Panc1 (cell line): Measurements from ENCODE around the gene LRFN2. TPM values are rescaled to one million over a fixed set of nuclear protein-coding genes. Genes with fewer than 3 reads are reported as not detected.

Experiments used
- ATAC-seq: fragments of 200-7000 bp; cut with Tn5 transposase; 2 replicates; pipeline ENCODE4 v1.9.1; 2020; ENCODE audit warnings: mild to moderate bottlenecking, moderate library complexity
- BruUV-seq: library from RNA; stranded (reverse); fragments of 400-500 nt; replicated peaks from 2 replicates; lab custom pipeline; 2021; lab: Mats Ljungman, UMichigan
- CTCF ChIA-PET: fragments of 300-600 bp; sonication (Branson Sonifier 250); formaldehyde crosslinking; loops from one replicate; lab custom pipeline; 2022; ENCODE audit warnings: antibody characterized with exemption; lab: Charles Lee
- POLR2A ChIA-PET: fragments of 300-600 bp; sonication (Branson Sonifier 250); formaldehyde crosslinking; loops from one replicate; lab custom pipeline; 2022; ENCODE audit warnings: antibody characterized with exemption; lab: Charles Lee
- DNase-seq: peaks from one replicate; pipeline ENCODE4 v3.0.0-alpha.2; 2010; ENCODE audit warnings: low read depth, low spot score
- H3K27ac ChIP-seq: 2 replicates; pipeline ENCODE4 v1.5.1; 2011; ENCODE audit warnings: mild to moderate bottlenecking, low read length, inconsistent platforms
- H3K27me3 ChIP-seq: fragments of 200-500 bp; sonication (Bioruptor generic); 2 replicates; pipeline ENCODE4 v1.6.0; 2014; ENCODE audit warnings: low read length, inconsistent platforms; ENCODE audit not compliant: control insufficient read depth, insufficient read depth
- H3K36me3 ChIP-seq: fragments of 200-500 bp; sonication (Bioruptor generic); 2 replicates; pipeline ENCODE4 v1.5.1; 2014; ENCODE audit warnings: inconsistent platforms, mild to moderate bottlenecking, low read length, moderate library complexity; ENCODE audit not compliant: control insufficient read depth, insufficient read depth
- H3K4me1 ChIP-seq: 2 replicates; pipeline ENCODE4 v1.5.1; 2011; ENCODE audit warnings: inconsistent platforms, mild to moderate bottlenecking, low read length, moderate library complexity; ENCODE audit not compliant: control insufficient read depth, insufficient read depth
- H3K4me3 ChIP-seq, 2 experiments: 2 replicates each; pipeline ENCODE4 v1.5.1; 2011 to 2012; ENCODE audit warnings: low read depth in 2 of 2, low read length in 2 of 2, mild to moderate bottlenecking in 2 of 2, inconsistent platforms in 1 of 2, moderate library complexity in 1 of 2
- H3K9me3 ChIP-seq: fragments of 200-500 bp; sonication (Bioruptor generic); 2 replicates; pipeline ENCODE4 v1.5.1; 2014; ENCODE audit warnings: low read depth, mild to moderate bottlenecking, inconsistent platforms, low read length, moderate library complexity; ENCODE audit not compliant: control insufficient read depth, insufficient read depth
- CTCF ChIP-seq: fragments of 450-650 bp; IDR thresholded peaks from 2 replicates; pipeline ENCODE4 v1.5.1; 2017; ENCODE audit warnings: mild to moderate bottlenecking
- POLR2AphosphoS5 ChIP-seq: IDR thresholded peaks from 2 replicates; pipeline ENCODE4 v1.6.1; 2012; ENCODE audit warnings: mild to moderate bottlenecking, low read depth, low read length, moderate library complexity
- REST ChIP-seq, 2 experiments: IDR thresholded peaks; 2 replicates each; pipeline ENCODE4 v1.6.1; 2011 to 2012; ENCODE audit warnings: low read depth in 2 of 2, control low read depth in 1 of 2, low read length in 1 of 2, mild to moderate bottlenecking in 1 of 2, moderate library complexity in 1 of 2; ENCODE audit not compliant: insufficient read depth in 1 of 2
- SIN3A ChIP-seq: IDR thresholded peaks from 2 replicates; pipeline ENCODE4 v1.6.1; 2012; ENCODE audit warnings: low read depth, mild to moderate bottlenecking, low read length, moderate library complexity, borderline replicate concordance; ENCODE audit not compliant: insufficient read depth
- TCF7L2 ChIP-seq: IDR thresholded peaks from 2 replicates; pipeline ENCODE4 v1.6.1; 2011; ENCODE audit warnings: mild to moderate bottlenecking, low read depth, low read length, inconsistent platforms
- in situ Hi-C: cut with HindIII; loops from 2 replicates; pipeline ENCODE4 v1.10.0; 2016; ENCODE audit warnings: low sequenced_read_pairs, low pct_unique_long_range_greater_than_20kb
- intact Hi-C: fragments of 100-400 bp; cut with micrococcal nuclease; formaldehyde crosslinking; loops from one replicate; pipeline ENCODE4 v1.10.0; 2022; ENCODE audit not compliant: unreplicated experiment
- total RNA-seq: library from RNA; stranded (reverse); gene quantifications from one replicate; pipeline ENCODE4 v1.2.1, GENCODE V29; 2021; ENCODE audit not compliant: unreplicated experiment

LRFN2 gene
- total RNA-seq, 1 experiment from 2014 or later: 0.05 TPM

- Histone ChIP-seq H3K4me3 (no peak overlapping the region), H3K27me3 (no peaks in the 10 kb centered on the region), H3K36me3 (no peaks in the 10 kb centered on the region), H3K4me1 (no peaks in the 10 kb centered on the region), H3K9me3 (no peaks in the 10 kb centered on the region), H3K27ac (no peak overlapping the region)
- in situ Hi-C loops (no loop called here), intact Hi-C loops (no loop called here)
- BruUV-seq: no TSS peak
- ChIA-PET CTCF (no interaction called here), POLR2A (no interaction called here)
- TF ChIP-seq REST (IDR thresholded peaks at IDR 0.05; ENCODE audit: insufficient read depth in 1 of 2, low read depth in 2 of 2, low read length in 1 of 2) (no peak), SIN3A (no peak), TCF7L2 (no peak), CTCF (no peak), POLR2AphosphoS5 (no peak)
- no peak for DNase-seq
- no peak for ATAC-seq
Measured at GRCh38 chr6:40422046-40422445, 165.1 kb downstream of the LRFN2 start.

- DNase-seq: no peak
- ChIA-PET CTCF (no interaction called here), POLR2A (no interaction called here)
- in situ Hi-C loops (no loop called here), intact Hi-C loops (no loop called here)
- no peak for TF ChIP-seq CTCF
- no peak for TF ChIP-seq REST (IDR thresholded peaks at IDR 0.05; ENCODE audit: insufficient read depth in 1 of 2, low read depth in 2 of 2, low read length in 1 of 2)
- TF ChIP-seq SIN3A: no peak
- TF ChIP-seq POLR2AphosphoS5: no peak
- no peak for TF ChIP-seq TCF7L2
- no TSS peak for BruUV-seq
- no peaks in the 10 kb centered on the region for H3K36me3 ChIP-seq
- H3K9me3 ChIP-seq: no peaks in the 10 kb centered on the region
- no peaks in the 10 kb centered on the region for H3K4me1 ChIP-seq
- no peak overlapping the region for H3K4me3 ChIP-seq
- no peak overlapping the region for H3K27ac ChIP-seq
- ATAC-seq: no peak
- H3K27me3 ChIP-seq: no peaks in the 10 kb centered on the region
Measured at GRCh38 chr6:40419946-40420728, 167.0 kb downstream of the LRFN2 start.
